HG02642 (cell line): ENCODE measurements around the gene NKX2-3.

Experiments used
- ATAC-seq: cut with Tn5 transposase; IDR thresholded peaks from one replicate; pipeline ENCODE4 v1.9.1; 2021; ENCODE audit warnings: mild to moderate bottlenecking; ENCODE audit not compliant: unreplicated experiment, poor library complexity

NKX2-3 gene

GRCh38 chr10:99537989-99538917 is 5.5 kb downstream of the NKX2-3 start:
- ATAC-seq = no peak

- ATAC-seq = no peak
Observed at GRCh38 chr10:99539120-99539519, 6.4 kb downstream of the NKX2-3 start.

- ATAC-seq = no peak
Observed at GRCh38 chr10:99539820-99540219, 7.1 kb downstream of the NKX2-3 start.

- no peak for ATAC-seq
Observed at GRCh38 chr10:99540306-99540656, 7.5 kb downstream of the NKX2-3 start.

- ATAC-seq = no peak
Observed at GRCh38 chr10:99540657-99541531, 8.2 kb downstream of the NKX2-3 start.

GRCh38 chr10:99544322-99544721 is 11.6 kb downstream of the NKX2-3 start:
- ATAC-seq = no peak

- ATAC-seq = no peak
Observed at GRCh38 chr10:99548041-99548530, 15.3 kb downstream of the NKX2-3 start.

GRCh38 chr10:99551158-99551557 is 18.4 kb downstream of the NKX2-3 start:
- no peak for ATAC-seq

- no peak for ATAC-seq
Observed at GRCh38 chr10:99551616-99552015, 18.9 kb downstream of the NKX2-3 start.

- ATAC-seq = no peak
Observed at GRCh38 chr10:99555371-99555770, 22.6 kb downstream of the NKX2-3 start.

- ATAC-seq = peak; percentile 85
Observed at GRCh38 chr10:99555825-99556523, 23.2 kb downstream of the NKX2-3 start.

GRCh38 chr10:99557044-99557443 is 24.3 kb downstream of the NKX2-3 start:
- ATAC-seq = no peak

- ATAC-seq = no peak
Observed at GRCh38 chr10:99558708-99559107, 26.0 kb downstream of the NKX2-3 start.

GRCh38 chr10:99560277-99561126 is 27.8 kb downstream of the NKX2-3 start:
- no peak for ATAC-seq

- ATAC-seq = no peak
Observed at GRCh38 chr10:99562631-99563030, 29.9 kb downstream of the NKX2-3 start.

- ATAC-seq = no peak
Observed at GRCh38 chr10:99564361-99564760, 31.6 kb downstream of the NKX2-3 start.

- no peak for ATAC-seq
Observed at GRCh38 chr10:99565166-99565565, 32.4 kb downstream of the NKX2-3 start.

- ATAC-seq = no peak
Observed at GRCh38 chr10:99569253-99569939, 36.7 kb downstream of the NKX2-3 start.

- ATAC-seq = no peak
Observed at GRCh38 chr10:99569961-99570360, 37.2 kb downstream of the NKX2-3 start.
